NCI-H2107 treated with DMSO at 0.1 percent for 48 hours (cell line): ENCODE data around the gene RAB40A.

ENCODE experiments used
- DNase-seq: peaks from one replicate; lab custom pipeline; 2025; ENCODE audit not compliant: unreplicated experiment; lab: John Stamatoyannopoulos, UW

Gene RAB40A, protein sequence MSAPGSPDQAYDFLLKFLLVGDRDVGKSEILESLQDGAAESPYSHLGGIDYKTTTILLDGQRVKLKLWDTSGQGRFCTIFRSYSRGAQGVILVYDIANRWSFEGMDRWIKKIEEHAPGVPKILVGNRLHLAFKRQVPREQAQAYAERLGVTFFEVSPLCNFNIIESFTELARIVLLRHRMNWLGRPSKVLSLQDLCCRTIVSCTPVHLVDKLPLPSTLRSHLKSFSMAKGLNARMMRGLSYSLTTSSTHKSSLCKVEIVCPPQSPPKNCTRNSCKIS

DNA sequence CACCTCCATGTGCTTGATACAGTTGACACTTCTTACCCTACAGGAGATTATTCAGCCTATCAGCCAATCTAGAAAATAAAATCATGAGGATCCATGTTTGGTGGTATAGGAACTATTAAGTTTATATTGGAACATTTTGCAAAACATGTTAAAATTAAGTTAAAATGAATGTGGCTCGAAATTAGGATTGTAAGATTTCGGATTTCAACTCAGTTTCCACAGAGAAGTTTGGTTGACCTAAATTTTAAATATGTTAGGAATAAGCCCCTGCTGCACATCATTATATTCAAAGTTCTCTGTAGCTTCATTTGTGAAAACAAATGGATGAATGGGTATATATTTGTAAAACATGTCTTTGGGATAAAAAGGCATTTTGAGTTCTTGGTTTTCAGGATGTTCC, at the start of gene RAB40A:
Gene RAB40A (minus strand): TSS at position 101 of the 400 bp plus-strand sequence. CDS start 18,733 bp downstream, outside the sequence.
- no peak for DNase-seq

DNA sequence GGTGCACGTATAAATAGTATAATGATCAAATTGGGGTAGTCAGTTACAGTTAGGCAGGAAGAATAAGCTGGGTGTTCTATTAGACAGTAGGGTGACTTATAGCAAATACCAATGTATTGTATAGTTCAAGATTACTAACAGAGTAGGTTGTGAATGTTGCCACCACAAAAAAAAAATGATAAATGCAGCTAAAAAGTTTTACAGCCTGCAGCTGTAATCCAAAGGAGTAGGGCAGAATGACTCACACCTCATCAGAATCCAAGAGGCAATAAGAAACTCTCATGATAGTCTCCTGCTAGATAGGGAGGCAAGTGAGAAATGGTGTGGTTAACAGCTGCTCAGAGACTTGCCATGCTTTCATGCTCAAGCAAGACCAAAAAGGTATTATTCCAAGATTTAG, 46.5 kb upstream of the RAB40A start:
- DNase-seq, result no peak

DNA sequence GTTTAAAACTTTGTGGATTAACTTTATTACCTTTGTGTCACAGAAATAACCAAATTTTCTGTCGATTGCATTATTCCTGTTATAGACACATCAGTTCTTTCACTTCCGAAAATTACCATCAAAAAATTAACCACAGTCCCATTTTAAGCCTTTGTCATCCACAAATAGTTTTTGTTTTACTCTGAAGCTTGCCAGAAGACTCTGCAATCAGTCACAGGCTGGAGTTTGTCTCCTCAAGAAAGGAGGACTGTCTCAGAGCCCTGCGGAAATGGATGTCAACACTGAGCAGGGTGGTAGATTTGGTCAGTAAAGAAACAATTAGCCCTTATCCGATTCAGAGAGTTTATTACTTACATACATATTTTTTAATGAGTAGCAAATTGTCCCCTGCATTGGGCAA, 45.9 kb upstream of the RAB40A start:
- no peak for DNase-seq

DNA sequence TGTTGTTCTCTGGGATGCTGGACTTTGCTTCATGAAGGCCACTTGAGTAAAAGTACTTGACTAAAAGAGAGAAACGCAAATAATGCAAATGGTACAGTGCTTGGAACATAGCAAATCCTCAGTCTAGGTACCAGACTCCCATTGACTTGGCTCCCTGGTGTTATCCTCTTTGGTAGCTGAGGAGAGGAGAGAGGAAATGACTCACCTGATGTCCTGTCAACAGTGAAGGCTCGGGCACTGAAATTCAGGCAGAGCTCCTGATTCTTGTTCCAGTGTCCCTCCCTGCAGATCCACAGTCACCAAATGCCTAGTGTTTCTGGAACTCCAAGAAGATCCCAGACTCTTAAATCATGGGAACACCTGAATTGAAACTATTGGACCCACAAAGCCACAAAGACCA, 43.5 kb upstream of the RAB40A start:
- no peak for DNase-seq

DNA sequence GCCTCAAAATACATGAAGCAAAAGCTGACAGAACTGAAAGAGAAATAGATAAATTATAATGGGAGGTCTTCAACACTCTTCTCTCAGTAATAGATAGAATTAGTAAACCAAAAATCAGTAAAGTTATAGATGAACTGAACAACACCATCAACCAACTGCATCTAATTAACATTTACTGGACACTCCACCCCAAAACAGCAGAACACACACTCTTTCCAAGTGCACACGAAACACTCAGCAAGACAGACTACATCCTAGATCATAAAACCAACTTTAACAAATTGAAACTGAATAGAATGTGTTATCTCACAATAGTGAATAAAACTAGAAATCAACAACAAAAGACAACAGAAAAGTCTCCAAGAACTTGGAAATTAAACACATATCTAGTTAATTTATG, 41.0 kb upstream of the RAB40A start:
- no peak for DNase-seq

DNA sequence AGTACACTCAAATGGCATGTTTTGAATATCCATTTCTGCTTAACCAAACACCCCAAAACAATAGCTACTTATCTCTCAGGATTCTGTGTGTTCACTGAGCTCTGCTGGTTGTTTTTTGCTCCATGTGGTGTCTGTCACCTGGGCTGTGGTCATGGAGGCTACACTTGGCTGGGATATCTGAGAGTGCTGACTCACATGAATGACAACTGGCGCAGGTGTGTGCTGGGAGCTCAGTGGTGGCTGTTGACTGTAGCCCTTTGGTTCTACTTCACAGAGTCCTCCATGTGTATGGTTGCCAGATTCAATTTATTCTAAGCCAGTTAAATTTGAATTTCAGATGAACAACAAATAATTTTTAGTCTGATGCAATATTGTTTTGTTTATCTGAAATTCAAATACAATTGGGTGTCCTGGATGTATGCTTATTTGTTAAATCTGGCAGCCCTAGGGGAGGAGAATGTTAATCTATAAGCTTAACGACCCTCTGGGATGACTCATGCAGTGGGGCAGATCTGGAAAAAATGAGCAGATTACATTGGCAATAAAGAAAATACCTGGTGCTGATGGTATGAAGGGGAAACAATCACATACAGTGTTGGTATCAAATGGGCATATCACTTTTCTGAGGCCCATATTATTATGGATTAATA, 37.8 kb upstream of the RAB40A start:
- peak; percentile 84 for DNase-seq

DNA sequence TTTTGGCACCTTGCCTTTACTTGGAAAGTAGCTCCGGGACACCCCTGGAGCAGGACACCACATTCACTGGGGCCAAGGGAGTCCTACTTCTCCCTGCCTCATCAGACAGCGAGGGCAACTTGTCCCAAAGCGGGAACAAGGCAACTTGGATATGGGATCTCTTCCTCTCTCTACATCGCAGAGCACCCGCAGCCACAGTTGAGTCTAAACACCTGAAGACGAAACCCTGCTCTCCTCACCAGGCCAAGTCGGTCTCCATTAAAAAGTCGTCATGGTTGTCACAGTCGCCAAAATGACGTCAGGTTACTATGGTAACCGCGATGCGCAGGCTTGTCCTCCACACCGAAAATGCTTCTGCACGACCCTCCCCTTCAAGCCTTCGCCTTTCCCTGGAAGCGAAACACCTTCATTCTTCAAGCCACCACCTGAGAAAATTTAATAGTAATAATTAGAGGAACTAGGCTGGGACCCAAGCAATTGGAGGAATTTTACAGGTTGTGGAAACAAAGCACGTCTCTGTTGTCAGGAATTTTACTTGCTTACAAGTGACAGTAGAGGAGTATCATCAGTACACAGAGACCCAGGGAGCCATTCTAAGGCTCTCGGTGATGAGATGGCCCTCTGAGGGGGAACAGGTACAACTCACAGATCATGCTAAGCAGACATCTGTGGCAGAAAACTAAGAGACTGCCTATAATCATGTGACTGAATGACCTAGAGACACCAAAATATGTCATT, 35.6 kb upstream of the RAB40A start:
- peak; percentile 79 for DNase-seq

DNA sequence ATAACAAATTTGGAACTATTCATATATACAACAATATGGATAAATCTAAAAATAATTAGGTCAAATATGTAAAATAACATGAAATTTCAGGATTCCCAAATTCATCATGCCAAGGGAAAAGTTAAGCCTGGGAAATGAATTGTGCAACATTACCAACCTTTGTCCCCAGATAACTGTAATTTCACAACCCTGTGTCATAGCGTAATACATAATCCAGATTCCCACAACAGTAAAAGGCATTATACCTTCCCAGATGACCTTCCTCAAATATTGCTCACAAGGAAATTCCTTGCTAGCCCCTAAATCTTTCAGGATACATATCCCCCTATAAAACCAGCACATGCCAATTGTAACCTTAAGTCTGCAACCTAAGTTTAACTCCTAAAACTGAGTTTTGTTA, 32.9 kb upstream of the RAB40A start:
- DNase-seq, result no peak

DNA sequence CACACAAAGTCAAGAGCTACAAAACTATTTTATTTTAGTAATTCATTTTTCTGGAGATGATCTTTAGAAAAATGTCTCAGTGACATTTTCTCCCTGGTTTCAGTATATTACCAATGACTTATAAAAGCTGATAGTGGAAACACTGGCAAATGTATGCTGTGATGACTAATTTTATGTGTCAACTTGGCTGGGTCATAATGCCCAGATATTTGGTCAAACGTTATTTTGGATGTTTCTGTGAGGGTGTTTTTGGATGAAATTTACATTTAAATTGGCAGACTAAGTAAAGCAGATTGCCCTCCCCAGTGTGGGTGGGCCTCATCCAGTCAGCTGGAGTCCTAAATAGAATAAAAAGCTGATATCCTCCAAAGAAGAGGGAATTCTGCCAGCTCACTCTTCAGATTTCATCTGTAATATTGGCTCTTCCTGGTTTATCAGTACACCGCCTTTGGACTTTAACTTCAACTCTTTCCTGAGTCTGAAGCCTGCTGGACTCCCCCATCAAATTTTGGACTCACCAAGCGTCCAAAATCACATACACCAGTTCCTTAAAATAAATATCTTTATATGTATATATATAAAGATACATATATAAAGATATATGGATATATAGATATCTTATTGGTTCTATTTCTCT, 31.2 kb upstream of the RAB40A start:
- DNase-seq, result no peak

DNA sequence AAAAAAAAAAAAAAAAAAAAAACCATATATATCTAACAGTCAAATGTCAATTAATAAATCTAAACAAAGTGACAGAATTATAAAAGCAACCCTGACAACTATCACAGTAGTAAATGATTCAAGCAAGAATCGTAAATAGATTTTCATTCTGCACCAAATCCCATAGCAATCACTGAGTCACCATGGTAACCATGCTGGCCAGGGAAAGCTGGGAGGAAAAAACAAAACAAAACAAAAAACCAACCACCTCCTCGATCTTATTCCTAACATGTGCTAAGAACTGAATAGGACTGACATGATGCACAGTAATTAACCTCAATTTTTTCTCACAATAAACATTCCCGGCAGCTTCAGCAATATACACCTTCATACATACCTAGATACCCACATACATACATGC, 30.6 kb upstream of the RAB40A start:
- no peak for DNase-seq

DNA sequence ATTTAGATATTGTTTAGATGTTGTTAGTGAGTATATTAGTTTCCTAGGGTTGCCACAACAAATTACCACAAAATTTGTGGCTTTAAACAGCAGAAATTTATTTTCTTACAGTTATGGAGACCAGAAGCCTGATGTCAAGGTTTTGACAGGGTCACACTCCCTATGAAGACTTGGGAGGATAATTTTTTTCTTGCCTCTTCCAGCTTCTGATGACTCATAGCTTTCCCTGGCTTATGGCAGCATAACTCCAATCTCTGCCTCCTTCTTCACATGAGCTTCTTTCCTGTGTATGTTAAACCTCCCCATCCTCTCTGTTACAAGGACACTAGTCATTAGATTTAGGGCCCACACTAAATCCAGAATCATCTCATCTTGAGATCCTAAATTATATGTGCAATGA, 20.9 kb upstream of the RAB40A start:
- DNase-seq, result no peak

DNA sequence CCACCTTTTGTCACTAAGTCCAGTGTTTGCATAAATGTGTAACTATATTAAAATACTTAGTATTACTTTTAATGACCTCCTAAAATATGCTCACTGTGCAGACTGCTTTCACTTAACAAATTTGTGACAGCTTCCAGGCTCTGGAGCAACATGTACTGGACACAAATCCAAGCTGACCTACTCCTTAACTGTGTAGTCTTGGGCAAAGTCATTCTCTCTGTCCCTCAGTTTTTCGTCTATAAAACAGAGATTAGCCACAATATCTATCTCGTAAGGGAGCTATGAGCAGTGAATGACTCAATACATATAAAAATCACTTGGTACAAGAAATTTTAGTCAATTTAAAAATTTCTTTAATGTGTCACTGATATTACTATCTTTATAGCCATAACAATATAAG, 20.4 kb upstream of the RAB40A start:
- DNase-seq, result no peak

DNA sequence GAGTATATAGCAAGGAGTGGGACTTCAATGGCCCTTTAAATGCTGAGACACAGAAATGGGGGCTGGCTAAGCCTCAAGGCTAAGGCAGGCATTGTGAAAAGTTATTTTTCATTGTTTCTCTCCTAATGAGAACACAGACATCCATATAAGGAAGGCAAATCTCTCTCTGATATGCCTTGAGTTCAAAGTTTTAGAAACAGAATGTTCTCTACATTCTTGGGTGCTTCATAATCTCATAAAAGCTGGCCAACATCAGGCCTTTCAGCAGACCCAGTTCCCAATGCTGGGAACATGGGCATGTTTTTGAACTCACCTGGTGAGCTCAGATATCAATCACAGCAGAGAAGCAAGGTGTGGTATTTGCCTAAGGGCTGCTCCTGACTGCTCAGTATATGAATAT, 19.4 kb upstream of the RAB40A start:
- no peak for DNase-seq

DNA sequence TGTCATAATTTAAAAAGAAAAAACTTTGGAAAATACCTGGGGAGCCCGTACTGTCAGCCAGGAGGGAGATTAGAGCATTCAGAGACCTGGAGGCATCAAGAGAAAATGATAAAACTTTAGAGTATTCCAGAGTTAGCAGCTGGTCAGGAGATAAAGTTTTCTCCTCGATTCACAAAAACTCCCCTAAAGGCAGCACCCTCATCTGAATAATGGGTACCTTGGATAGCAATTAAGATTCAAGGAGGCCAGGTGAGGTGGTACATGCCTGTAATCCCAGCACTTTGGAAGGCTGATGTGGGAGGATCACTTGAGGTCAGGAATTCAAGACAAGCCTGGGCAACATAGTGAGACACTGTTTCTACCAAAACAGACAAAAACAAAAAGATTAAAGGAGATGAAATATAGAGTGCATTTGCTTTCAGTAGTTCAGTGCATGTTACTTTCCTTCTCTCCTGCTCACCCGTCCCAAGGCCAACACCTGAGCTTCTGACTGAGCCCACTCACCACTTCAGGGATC, 18.6 kb upstream of the RAB40A start:
- DNase-seq, result no peak

DNA sequence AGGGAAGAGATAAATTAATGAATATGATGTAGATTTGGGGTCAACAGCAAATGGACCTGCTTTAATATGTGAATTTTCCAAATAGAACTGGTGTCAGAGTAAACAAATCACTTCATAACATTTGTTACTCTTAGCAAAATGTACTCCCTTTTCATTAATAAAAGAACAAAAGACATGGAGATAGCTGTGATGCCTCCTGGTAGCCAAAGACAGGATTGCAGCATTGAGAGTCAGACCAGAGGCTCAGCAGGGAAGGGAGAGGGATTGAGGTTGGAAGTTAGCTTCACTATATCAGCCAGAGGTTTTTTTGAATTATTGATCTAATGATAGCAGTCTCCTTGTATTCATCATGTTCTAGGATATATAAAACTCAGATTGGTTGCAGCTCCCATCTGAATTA, 17.4 kb upstream of the RAB40A start:
- DNase-seq, result no peak

DNA sequence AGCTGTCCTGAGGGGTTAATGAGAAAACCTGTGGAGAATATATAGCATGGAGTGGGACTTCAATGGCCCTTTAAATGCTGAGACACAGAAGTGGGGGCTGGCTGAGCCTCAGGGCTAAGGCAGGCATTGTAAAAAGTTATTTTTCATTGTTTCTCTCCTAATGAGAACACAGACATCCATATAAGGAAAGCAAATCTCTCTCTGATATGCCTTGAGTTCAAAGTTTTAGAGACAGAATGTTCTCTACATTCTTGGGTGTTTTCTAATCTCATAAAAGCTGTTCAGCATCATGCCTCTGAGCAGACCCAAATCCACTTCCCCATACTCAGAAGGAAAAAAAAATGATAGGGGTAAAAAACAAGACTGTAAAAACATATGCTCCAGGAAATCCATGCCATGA, 16.8 kb upstream of the RAB40A start:
- DNase-seq, result no peak

DNA sequence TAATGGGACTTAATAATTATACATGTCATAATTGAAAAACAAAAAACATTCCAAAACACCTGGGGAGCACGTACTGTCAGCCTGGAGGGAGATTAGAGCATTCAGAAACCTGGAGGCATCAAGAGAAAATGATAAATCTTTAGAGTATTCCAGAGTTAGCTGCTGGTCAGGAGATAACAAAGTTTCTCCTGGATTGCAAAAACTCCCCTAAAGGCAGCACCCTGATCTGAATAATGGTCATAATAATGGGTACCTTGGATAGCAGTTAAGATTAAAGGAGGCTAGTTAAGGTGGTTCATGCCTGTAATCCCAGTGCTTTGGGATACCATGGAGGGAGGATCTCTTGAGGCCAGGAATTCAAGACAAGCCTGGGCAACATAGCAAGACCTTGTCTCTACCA, 15.9 kb upstream of the RAB40A start:
- no peak for DNase-seq

DNA sequence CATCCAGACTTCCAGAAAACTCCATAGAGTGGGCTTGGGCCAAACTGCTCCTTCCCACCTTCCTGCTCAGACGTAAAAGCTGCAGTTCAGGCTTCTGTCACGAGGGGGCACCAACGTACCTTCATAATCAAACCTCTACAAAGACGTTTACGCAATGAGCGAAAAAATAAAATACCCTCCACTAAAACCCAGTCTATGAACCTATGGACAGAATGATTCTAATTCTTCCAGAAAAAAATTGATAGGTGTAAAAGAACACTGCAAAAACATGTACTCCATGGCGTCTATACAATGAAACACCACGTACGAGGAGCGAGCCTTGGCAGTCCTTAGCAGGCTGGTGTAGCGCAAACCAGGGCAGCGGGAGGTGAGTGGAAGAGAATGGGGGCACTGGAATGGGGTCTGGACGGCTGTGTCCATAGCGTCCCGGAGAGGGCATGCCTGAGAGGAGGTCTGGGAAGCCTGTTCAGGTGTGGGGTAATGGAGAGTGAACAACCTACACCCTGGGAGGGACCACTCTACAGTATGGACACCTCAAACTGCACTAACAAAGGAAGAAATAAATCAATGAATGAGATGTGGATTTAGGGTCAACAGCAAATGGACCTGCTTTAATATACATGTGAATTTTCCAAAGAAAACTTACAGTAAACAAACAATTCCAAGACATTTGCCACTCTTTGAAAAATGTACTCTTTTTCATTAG, 14.4 kb upstream of the RAB40A start:
- DNase-seq, result peak; percentile 67

DNA sequence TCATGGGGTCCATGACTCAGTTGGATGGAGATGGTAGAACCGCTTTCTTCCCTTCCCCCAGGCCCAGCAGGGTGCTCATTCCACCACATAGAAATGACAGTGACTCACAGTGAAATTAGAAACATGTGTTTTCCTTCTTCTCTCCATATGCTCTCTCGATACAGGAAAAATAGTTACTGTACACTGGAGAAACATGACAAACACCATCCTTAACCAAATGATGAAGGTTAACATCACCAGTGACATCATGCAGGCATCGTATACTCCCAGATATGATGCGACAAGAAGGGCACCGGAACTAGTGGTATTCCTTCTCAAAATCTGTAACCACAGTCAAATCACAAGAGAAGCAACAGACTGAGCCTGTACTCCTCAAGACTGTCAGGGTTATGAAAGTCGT, 11.7 kb upstream of the RAB40A start:
- no peak for DNase-seq

DNA sequence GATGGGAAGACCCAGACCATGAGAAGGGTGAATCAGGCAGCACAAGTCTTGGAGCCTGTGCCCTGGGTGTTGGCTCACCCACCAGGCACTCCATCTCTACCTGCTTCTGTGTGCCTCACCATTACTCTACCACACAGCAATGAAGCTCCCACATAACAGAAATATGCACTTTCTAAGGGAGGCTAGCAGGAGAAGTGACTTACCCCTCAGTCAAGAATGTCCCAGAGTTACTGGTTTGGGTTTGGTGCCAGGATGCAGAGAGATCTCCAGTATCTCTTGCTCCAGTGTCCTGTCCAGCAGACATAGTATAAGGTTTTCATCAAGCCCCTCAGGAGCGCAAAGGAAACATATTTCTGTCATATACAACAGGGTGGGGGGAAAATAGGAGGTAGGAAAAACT, 11.3 kb upstream of the RAB40A start:
- no peak for DNase-seq

DNA sequence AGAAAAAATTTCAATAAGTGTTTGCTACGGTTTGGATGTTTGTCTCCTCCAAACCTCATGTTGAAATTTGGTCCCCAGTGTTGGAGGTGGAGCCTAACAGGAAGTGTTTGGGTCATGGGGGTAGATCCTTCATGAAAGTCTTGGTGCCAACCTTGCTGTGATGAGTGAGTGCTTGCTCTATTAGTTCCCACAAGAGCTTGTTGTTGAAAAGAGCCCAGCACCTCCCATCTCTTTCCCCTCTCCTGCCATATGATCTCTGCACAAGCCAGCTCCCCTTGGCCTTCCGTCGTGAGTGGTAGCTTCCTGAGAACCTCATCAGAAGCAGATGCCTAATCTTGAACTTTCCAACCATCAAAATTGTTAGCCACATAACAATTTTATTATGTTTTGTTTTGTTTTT, 10.3 kb upstream of the RAB40A start:
- no peak for DNase-seq
